ENCODE results near the gene ELMO1. TPM values are rescaled to one million over a fixed set of nuclear protein-coding genes. Genes with fewer than 3 reads are reported as not detected.

Gene ELMO1
- total RNA-seq, 1 experiment from 2014 or later: not detected

- ChIA-PET CTCF (interaction anchor here (0.7 to 3.3 kb wide), 2 partner anchors 196 to 213 kb away, joined by 3 to 25 read pairs; no protein-coding TSS in a partner anchor), POLR2A (ENCODE audit: low non-redundant PET) (no interaction called here)
- H3K36me3 ChIP-seq (ENCODE audit: insufficient read depth, low read length, poor library complexity, severe bottlenecking): no peaks in the 10 kb centered on the region
- H3K4me1 ChIP-seq (ENCODE audit: insufficient read depth, low read length, poor library complexity, severe bottlenecking): no peaks in the 10 kb centered on the region
- intact Hi-C loops (cut with micrococcal nuclease; ENCODE audit: unreplicated experiment): loop anchor here (5.0 kb wide), 1 partner anchor 211 kb away; no protein-coding TSS in a partner anchor
- H3K27ac ChIP-seq (ENCODE audit: low read depth, low read length, poor library complexity, severe bottlenecking): no peak overlapping the region
- no peaks in the 10 kb centered on the region for H3K9me3 ChIP-seq (ENCODE audit: low read depth, low read length, poor library complexity, severe bottlenecking)
- no peak overlapping the region for H3K4me3 ChIP-seq (ENCODE audit: low read depth, low read length, poor library complexity, severe bottlenecking)
- TF ChIP-seq EZH2 (IDR thresholded peaks at IDR 0.05; ENCODE audit: borderline replicate concordance, low read depth, low read length, poor library complexity, severe bottlenecking) (no peak), CTCF (conservative IDR thresholded peaks at IDR 0.05; ENCODE audit: low read depth, low read length) (no peak)
- peak; percentile 18 for DNase-seq (ENCODE audit: low spot score)
- BruUV-seq (replicated peaks): no TSS peak
- H3K27me3 ChIP-seq (replicated peaks; ENCODE audit: insufficient read depth, low read depth, low read length, poor library complexity): no peaks in the 10 kb centered on the region
Observed at GRCh38 chr7:36985866-36986400, 462.7 kb downstream of the ELMO1 start.

- Histone ChIP-seq H3K27me3 (replicated peaks; ENCODE audit: insufficient read depth, low read depth, low read length, poor library complexity) (no peaks in the 10 kb centered on the region), H3K9me3 (ENCODE audit: low read depth, low read length, poor library complexity, severe bottlenecking) (no peaks in the 10 kb centered on the region), H3K27ac (ENCODE audit: low read depth, low read length, poor library complexity, severe bottlenecking) (no peak overlapping the region), H3K36me3 (ENCODE audit: insufficient read depth, low read length, poor library complexity, severe bottlenecking) (no peaks in the 10 kb centered on the region), H3K4me3 (ENCODE audit: low read depth, low read length, poor library complexity, severe bottlenecking) (no peak overlapping the region), H3K4me1 (ENCODE audit: insufficient read depth, low read length, poor library complexity, severe bottlenecking) (no peaks in the 10 kb centered on the region)
- ChIA-PET CTCF (interaction anchor here (0.7 to 3.3 kb wide), 2 partner anchors 197 to 213 kb away, joined by 3 to 25 read pairs; no protein-coding TSS in a partner anchor), POLR2A (ENCODE audit: low non-redundant PET) (no interaction called here)
- no peak for TF ChIP-seq EZH2 (IDR thresholded peaks at IDR 0.05; ENCODE audit: borderline replicate concordance, low read depth, low read length, poor library complexity, severe bottlenecking)
- TF ChIP-seq CTCF (conservative IDR thresholded peaks at IDR 0.05; ENCODE audit: low read depth, low read length): no peak
- BruUV-seq (replicated peaks): no TSS peak
- intact Hi-C loops (cut with micrococcal nuclease; ENCODE audit: unreplicated experiment): loop anchor here (5.0 kb wide), 1 partner anchor 212 kb away; no protein-coding TSS in a partner anchor
- no peak for DNase-seq (ENCODE audit: low spot score)
Observed at GRCh38 chr7:36985316-36985715, 463.3 kb downstream of the ELMO1 start.

GRCh38 chr7:36984710-36985312, 463.9 kb downstream of the ELMO1 start:
- CTCF ChIA-PET: interaction anchor here (3.3 kb wide), 1 partner anchor 197 kb away, joined by 25 read pairs; no protein-coding TSS in a partner anchor

More at GRCh38 chr7:36984710-36985312, 463.9 kb downstream of the ELMO1 start:
- H3K9me3 ChIP-seq (ENCODE audit: low read depth, low read length, poor library complexity, severe bottlenecking): no peaks in the 10 kb centered on the region
- H3K4me1 ChIP-seq (ENCODE audit: insufficient read depth, low read length, poor library complexity, severe bottlenecking): no peaks in the 10 kb centered on the region
- H3K4me3 ChIP-seq (ENCODE audit: low read depth, low read length, poor library complexity, severe bottlenecking): no peak overlapping the region
- POLR2A ChIA-PET (ENCODE audit: low non-redundant PET): no interaction called here
- no TSS peak for BruUV-seq (replicated peaks)
- no peaks in the 10 kb centered on the region for H3K36me3 ChIP-seq (ENCODE audit: insufficient read depth, low read length, poor library complexity, severe bottlenecking)
- H3K27me3 ChIP-seq (replicated peaks; ENCODE audit: insufficient read depth, low read depth, low read length, poor library complexity): no peaks in the 10 kb centered on the region
- intact Hi-C loops (cut with micrococcal nuclease; ENCODE audit: unreplicated experiment): loop anchor here (5.0 kb wide), 1 partner anchor 212 kb away; no protein-coding TSS in a partner anchor
- TF ChIP-seq CTCF (conservative IDR thresholded peaks at IDR 0.05; ENCODE audit: low read depth, low read length) (no peak), EZH2 (IDR thresholded peaks at IDR 0.05; ENCODE audit: borderline replicate concordance, low read depth, low read length, poor library complexity, severe bottlenecking) (no peak)
- no peak overlapping the region for H3K27ac ChIP-seq (ENCODE audit: low read depth, low read length, poor library complexity, severe bottlenecking)
- peak; percentile 39 for DNase-seq (ENCODE audit: low spot score)

Measured in A673 (cell line).